PC-3 (cell line): ENCODE data around the gene SLC25A41. TPM values are rescaled to one million over a fixed set of nuclear protein-coding genes. Genes with fewer than 3 reads are reported as not detected.

Experiments used
- ATAC-seq: fragments of 200-7000 bp; cut with Tn5 transposase; 2 replicates; pipeline ENCODE4 v1.9.1; 2020; ENCODE audit warnings: mild to moderate bottlenecking, moderate library complexity
- BruUV-seq: library from RNA; stranded (reverse); fragments of 400-500 nt; replicated peaks from 2 replicates; lab custom pipeline; 2021; lab: Mats Ljungman, UMichigan
- CTCF ChIA-PET: fragments of 300-600 bp; sonication (Branson Sonifier 250); formaldehyde crosslinking; loops from one replicate; lab custom pipeline; 2022; ENCODE audit warnings: antibody characterized with exemption; lab: Charles Lee
- POLR2A ChIA-PET: fragments of 300-600 bp; sonication (Branson Sonifier 250); formaldehyde crosslinking; loops from one replicate; lab custom pipeline; 2022; ENCODE audit warnings: antibody characterized with exemption; ENCODE audit not compliant: unreplicated experiment; lab: Charles Lee
- DNase-seq: peaks from one replicate; pipeline ENCODE4 v3.0.0-alpha.2; 2015
- H2AFZ ChIP-seq: fragments of 300-600 bp; sonication (generic); 2 replicates; pipeline ENCODE4 v1.6.0; 2016; ENCODE audit warnings: antibody characterized with exemption, low read length
- H3F3A ChIP-seq: fragments of 300-600 bp; sonication (generic); one replicate; pipeline ENCODE4 v1.6.0; 2017; ENCODE audit warnings: antibody characterized with exemption, low read length, control low read depth, mild to moderate bottlenecking; ENCODE audit not compliant: unreplicated experiment
- H3K27ac ChIP-seq: fragments of 300-600 bp; sonication (generic); 2 replicates; pipeline ENCODE4 v1.5.1; 2016; ENCODE audit warnings: mild to moderate bottlenecking, low read length
- H3K27me3 ChIP-seq: fragments of 300-600 bp; sonication (generic); 2 replicates; pipeline ENCODE4 v1.6.1; 2016; ENCODE audit warnings: low read length, mixed read lengths
- H3K36me3 ChIP-seq: fragments of 300-600 bp; sonication (generic); 2 replicates; pipeline ENCODE4 v1.6.1; 2016; ENCODE audit warnings: low read depth, mixed run types, low read length, mixed read lengths
- H3K4me1 ChIP-seq: fragments of 300-600 bp; sonication (generic); 2 replicates; pipeline ENCODE4 v1.5.1; 2016; ENCODE audit warnings: low read length; ENCODE audit not compliant: insufficient read depth
- H3K4me2 ChIP-seq: fragments of 300-600 bp; sonication (generic); 2 replicates; pipeline ENCODE4 v1.6.0; 2016; ENCODE audit warnings: low read length
- H3K4me3 ChIP-seq: fragments of 300-600 bp; sonication (generic); 2 replicates; pipeline ENCODE4 v1.5.1; 2016; ENCODE audit warnings: mild to moderate bottlenecking, low read length, mixed read lengths
- H3K79me2 ChIP-seq: fragments of 300-600 bp; sonication (generic); 2 replicates; pipeline ENCODE4 v1.6.1; 2017; ENCODE audit warnings: low read length, mixed read lengths
- H3K9ac ChIP-seq: fragments of 300-600 bp; sonication (generic); 2 replicates; pipeline ENCODE4 v1.6.0; 2016; ENCODE audit warnings: mild to moderate bottlenecking, low read length
- H3K9me2 ChIP-seq: fragments of 300-600 bp; sonication (generic); replicated peaks from 2 replicates; pipeline ENCODE4 v1.6.1; 2016; ENCODE audit warnings: mixed run types, low read length, mixed read lengths
- H3K9me3 ChIP-seq: fragments of 300-600 bp; sonication (generic); 2 replicates; pipeline ENCODE4 v1.6.1; 2016; ENCODE audit warnings: low read length, mixed read lengths
- H4K20me1 ChIP-seq: fragments of 300-600 bp; sonication (generic); 2 replicates; pipeline ENCODE4 v1.6.1; 2016; ENCODE audit warnings: low read length, mixed read lengths
- EZH2 ChIP-seq: fragments of 300-600 bp; sonication (generic); IDR thresholded peaks from one replicate; pipeline ENCODE4 v1.6.1; 2017; ENCODE audit warnings: antibody characterized with exemption, mild to moderate bottlenecking, low read length; ENCODE audit not compliant: unreplicated experiment
- EZH2phosphoT487 ChIP-seq: fragments of 300-600 bp; sonication (generic); IDR thresholded peaks from 2 replicates; pipeline ENCODE4 v1.6.1; 2018; ENCODE audit warnings: mild to moderate bottlenecking, antibody characterized with exemption, low read length, borderline replicate concordance
- intact Hi-C: fragments of 100-400 bp; cut with micrococcal nuclease; formaldehyde crosslinking; loops from 2 replicates; pipeline ENCODE4 v1.9.0; 2023
- total RNA-seq: library from RNA; depleted of rRNA; stranded (reverse); fragments of >200 nt; gene quantifications from 2 replicates; pipeline ENCODE4 v1.2.3, GENCODE V29; 2014
- TF ChIP-seq, protein P1 (sequence below): fragments of 300-600 bp; sonication (generic); conservative IDR thresholded peaks from 2 replicates; pipeline ENCODE4 v1.5.1; 2017; ENCODE audit warnings: antibody characterized with exemption, low read depth, mild to moderate bottlenecking, low read length

SLC25A41 gene
- total RNA-seq, 1 experiment from 2014 or later = 0.26 TPM

DNA sequence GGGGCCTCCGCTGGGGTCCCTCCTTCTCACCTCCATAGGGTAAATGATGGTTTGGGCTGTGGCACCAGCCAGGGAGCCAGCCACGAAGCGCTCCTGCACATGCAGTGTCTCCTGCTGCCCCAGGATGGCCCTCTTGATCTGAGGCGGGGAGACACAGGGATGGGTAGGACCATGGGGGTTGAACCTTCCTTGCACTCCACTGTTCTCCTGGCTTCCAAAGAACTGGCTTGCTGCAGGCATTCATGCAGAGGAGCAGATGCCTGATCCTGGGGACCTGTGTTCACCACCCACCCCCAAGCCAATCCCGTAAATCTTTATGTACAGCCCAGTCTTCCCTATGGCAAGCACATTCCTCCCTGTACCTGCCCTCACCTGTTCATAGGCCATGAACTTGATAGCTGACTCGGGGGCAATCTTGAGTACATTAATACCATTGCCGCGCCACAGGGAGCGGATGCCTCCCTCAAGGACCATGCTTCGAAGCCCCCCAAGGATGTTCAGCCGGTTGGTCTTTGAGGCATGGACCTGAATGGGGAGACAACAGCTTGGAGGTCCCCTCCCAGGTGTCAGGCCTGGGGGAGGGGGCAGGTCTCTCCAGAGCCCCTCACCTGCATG is 20.5 kb upstream of the SLC25A41 start:
- H3F3A ChIP-seq = no peaks in the 10 kb centered on the region
- intact Hi-C loops = no loop called here
- ChIA-PET CTCF (no interaction called here), POLR2A (no interaction called here)
- no peak overlapping the region for H3K4me2 ChIP-seq
- H3K27me3 ChIP-seq = no peaks in the 10 kb centered on the region
- no TSS peak for BruUV-seq
- no peak overlapping the region for H2AFZ ChIP-seq
- DNase-seq (no peak), ATAC-seq (no peak)
- no peak overlapping the region for H3K4me3 ChIP-seq
- peaks cover 7% of the 10 kb centered on the region for H3K4me1 ChIP-seq
- no peaks in the 10 kb centered on the region for H3K9me3 ChIP-seq
- TF ChIP-seq EZH2 = no peak
- TF ChIP-seq, protein P1, sequence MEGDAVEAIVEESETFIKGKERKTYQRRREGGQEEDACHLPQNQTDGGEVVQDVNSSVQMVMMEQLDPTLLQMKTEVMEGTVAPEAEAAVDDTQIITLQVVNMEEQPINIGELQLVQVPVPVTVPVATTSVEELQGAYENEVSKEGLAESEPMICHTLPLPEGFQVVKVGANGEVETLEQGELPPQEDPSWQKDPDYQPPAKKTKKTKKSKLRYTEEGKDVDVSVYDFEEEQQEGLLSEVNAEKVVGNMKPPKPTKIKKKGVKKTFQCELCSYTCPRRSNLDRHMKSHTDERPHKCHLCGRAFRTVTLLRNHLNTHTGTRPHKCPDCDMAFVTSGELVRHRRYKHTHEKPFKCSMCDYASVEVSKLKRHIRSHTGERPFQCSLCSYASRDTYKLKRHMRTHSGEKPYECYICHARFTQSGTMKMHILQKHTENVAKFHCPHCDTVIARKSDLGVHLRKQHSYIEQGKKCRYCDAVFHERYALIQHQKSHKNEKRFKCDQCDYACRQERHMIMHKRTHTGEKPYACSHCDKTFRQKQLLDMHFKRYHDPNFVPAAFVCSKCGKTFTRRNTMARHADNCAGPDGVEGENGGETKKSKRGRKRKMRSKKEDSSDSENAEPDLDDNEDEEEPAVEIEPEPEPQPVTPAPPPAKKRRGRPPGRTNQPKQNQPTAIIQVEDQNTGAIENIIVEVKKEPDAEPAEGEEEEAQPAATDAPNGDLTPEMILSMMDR = no peak
- no peak for TF ChIP-seq EZH2phosphoT487
- H3K36me3 ChIP-seq = peaks cover 26% of the 10 kb centered on the region
- no peak overlapping the region for H3K27ac ChIP-seq
- H3K9me2 ChIP-seq = no peaks in the 10 kb centered on the region
- no peak overlapping the region for H3K9ac ChIP-seq
- no peaks in the 10 kb centered on the region for H4K20me1 ChIP-seq
- no peaks in the 10 kb centered on the region for H3K79me2 ChIP-seq

DNA sequence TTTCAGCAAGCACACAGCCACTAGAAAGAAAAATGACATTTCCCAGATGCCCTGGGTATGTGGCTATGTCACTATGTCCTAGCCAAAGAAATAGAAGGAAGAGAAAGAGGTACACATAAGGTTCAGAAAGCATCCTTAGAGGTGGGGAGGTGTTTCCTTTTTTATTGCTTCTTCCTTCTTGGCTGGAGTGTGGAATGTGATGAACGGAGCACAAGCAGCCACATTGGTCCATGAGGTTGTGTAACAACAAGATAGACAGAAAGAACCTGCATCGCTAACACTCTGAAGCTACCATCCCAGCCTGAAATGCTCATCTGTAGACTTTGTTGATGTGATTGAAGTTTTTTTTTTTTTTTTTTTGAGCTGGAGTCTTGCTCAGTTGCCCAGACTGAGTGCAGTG is 19.3 kb upstream of the SLC25A41 start:
- TF ChIP-seq EZH2 = no peak
- TF ChIP-seq, protein P1 = no peak
- intact Hi-C loops = no loop called here

DNA sequence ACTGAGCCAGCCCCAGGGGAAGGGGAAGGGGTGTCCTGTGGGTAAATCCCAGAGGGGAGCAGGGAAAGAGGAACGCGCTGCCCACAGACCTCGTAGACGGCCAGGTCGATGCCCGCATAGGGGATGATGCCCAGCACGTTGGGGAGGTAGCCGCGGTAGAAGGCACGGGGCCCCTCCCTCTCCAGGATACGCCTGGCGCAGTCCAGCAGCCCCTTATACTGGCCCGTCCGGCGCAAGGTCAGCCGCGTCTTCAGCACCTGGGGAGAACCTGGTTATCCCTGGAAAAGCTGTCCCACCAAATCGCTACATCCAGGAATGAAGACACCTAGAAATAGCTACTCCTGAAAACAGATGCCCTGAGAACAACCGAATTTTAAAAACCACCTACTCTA is 18.7 kb upstream of the SLC25A41 start:
- Histone ChIP-seq H2AFZ (no peak overlapping the region), H3K9ac (no peak overlapping the region), H3K27ac (no peak overlapping the region), H3K36me3 (peaks cover 26% of the 10 kb centered on the region), H3F3A (no peaks in the 10 kb centered on the region), H3K9me2 (no peaks in the 10 kb centered on the region), H3K4me2 (no peak overlapping the region), H4K20me1 (no peaks in the 10 kb centered on the region), H3K4me3 (no peak overlapping the region), H3K79me2 (no peaks in the 10 kb centered on the region), H3K27me3 (no peaks in the 10 kb centered on the region), H3K9me3 (no peaks in the 10 kb centered on the region), H3K4me1 (no peaks in the 10 kb centered on the region)
- intact Hi-C loops = no loop called here
- no peak for DNase-seq
- no peak for ATAC-seq
- ChIA-PET CTCF (no interaction called here), POLR2A (no interaction called here)
- BruUV-seq = no TSS peak
- TF ChIP-seq, protein P1 = no peak
- no peak for TF ChIP-seq EZH2phosphoT487
- TF ChIP-seq EZH2 = no peak

More for the DNA sequence above, 19.3 kb upstream of the SLC25A41 start:
- Histone ChIP-seq H3K27ac (no peak overlapping the region), H3K4me3 (no peak overlapping the region), H3K27me3 (no peaks in the 10 kb centered on the region), H3K4me2 (no peak overlapping the region), H3K9me2 (no peaks in the 10 kb centered on the region), H3K36me3 (peaks cover 26% of the 10 kb centered on the region), H3K9ac (no peak overlapping the region), H2AFZ (no peak overlapping the region), H3K4me1 (no peaks in the 10 kb centered on the region), H3F3A (no peaks in the 10 kb centered on the region), H3K79me2 (no peaks in the 10 kb centered on the region), H3K9me3 (no peaks in the 10 kb centered on the region), H4K20me1 (no peaks in the 10 kb centered on the region)
- ChIA-PET POLR2A (interaction anchor here (0.6 kb wide), 1 partner anchor 80 kb away, joined by 10 read pairs; the partner anchor contains the start of gene ALKBH7), CTCF (interaction anchor here (0.6 kb wide), 1 partner anchor 285 kb away, joined by 6 read pairs; the partner anchor contains the start of gene GPR108)
- no peak for DNase-seq
- ATAC-seq = no peak
- no TSS peak for BruUV-seq
